Fibroblast of the aortic adventitia (primary cell): ENCODE data around the gene FGGY. TPM values are rescaled to one million over a fixed set of nuclear protein-coding genes. Genes with fewer than 3 reads are reported as not detected.

Experiments used
- DNase-seq: peaks from one replicate; pipeline ENCODE4 v3.0.0-alpha.2; 2010; ENCODE audit warnings: low read depth
- H3K4me3 ChIP-seq: 2 replicates; pipeline ENCODE4 v1.5.1; 2011; ENCODE audit warnings: low read depth, mild to moderate bottlenecking, control low read depth, low read length, moderate library complexity
- total RNA-seq: library from RNA; depleted of rRNA; stranded (reverse); fragments of >200 nt; gene quantifications from 2 replicates; pipeline ENCODE4 v1.2.3, GENCODE V29; 2012; ENCODE audit warnings: low replicate concordance
- TF ChIP-seq, protein P1 (sequence below): IDR thresholded peaks from 2 replicates; pipeline ENCODE4 v1.5.1; 2011; ENCODE audit warnings: mild to moderate bottlenecking, low read length, control low read depth, inconsistent platforms; ENCODE audit not compliant: insufficient read depth

FGGY gene
- total RNA-seq, 1 donor, result 17.5 TPM

DNA sequence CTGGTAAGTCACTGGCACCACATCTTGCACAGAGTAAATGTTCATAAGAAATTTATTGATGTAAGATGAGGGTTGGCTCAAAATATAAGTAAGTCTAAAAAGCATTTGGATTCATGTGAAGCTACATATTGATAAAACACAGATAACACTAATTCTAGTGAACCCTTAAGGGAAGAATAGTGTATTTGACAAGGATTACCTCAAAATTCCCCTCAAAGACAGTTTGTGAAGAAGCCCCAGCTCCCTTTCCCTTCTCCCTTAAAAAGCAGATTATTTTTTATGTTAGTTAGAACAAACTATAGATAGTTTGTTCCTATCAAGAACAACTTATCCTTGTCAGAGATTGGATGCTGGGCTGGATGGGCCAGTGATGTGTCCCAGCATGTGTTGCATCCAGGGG, 10.7 kb downstream of the FGGY start:
- no peak overlapping the region for H3K4me3 ChIP-seq
- TF ChIP-seq, protein P1, sequence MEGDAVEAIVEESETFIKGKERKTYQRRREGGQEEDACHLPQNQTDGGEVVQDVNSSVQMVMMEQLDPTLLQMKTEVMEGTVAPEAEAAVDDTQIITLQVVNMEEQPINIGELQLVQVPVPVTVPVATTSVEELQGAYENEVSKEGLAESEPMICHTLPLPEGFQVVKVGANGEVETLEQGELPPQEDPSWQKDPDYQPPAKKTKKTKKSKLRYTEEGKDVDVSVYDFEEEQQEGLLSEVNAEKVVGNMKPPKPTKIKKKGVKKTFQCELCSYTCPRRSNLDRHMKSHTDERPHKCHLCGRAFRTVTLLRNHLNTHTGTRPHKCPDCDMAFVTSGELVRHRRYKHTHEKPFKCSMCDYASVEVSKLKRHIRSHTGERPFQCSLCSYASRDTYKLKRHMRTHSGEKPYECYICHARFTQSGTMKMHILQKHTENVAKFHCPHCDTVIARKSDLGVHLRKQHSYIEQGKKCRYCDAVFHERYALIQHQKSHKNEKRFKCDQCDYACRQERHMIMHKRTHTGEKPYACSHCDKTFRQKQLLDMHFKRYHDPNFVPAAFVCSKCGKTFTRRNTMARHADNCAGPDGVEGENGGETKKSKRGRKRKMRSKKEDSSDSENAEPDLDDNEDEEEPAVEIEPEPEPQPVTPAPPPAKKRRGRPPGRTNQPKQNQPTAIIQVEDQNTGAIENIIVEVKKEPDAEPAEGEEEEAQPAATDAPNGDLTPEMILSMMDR, result no peak
- DNase-seq, result no peak

DNA sequence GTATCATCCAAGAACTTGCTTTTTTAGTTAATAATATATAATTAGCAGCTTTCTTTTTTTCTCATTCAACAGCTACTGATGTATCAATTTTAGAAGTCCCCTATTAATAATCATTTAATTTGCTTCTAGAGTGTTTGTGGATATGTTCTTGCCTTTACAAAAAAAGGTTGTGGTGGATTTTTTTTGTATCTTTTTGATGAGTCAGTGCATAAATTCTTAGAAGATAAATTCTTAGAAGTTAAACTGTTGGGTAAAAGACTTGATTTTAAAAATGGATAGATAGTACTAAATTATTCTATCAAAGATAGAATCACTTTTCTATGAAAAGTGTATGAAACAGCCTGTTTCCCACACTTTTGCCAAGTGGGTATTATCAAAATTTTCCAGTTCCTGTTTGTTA, 11.9 kb downstream of the FGGY start:
- no peak overlapping the region for H3K4me3 ChIP-seq
- TF ChIP-seq, protein P1, result no peak
- no peak for DNase-seq

GRCh38 chr1:59309392-59309791, 12.5 kb downstream of the FGGY start:
- no peak for DNase-seq
- TF ChIP-seq, protein P1, result no peak
- H3K4me3 ChIP-seq, result no peak overlapping the region

- TF ChIP-seq, protein P1, result no peak
- H3K4me3 ChIP-seq, result no peak overlapping the region
- no peak for DNase-seq
Measured at GRCh38 chr1:59309795-59310548, 13.1 kb downstream of the FGGY start.

DNA sequence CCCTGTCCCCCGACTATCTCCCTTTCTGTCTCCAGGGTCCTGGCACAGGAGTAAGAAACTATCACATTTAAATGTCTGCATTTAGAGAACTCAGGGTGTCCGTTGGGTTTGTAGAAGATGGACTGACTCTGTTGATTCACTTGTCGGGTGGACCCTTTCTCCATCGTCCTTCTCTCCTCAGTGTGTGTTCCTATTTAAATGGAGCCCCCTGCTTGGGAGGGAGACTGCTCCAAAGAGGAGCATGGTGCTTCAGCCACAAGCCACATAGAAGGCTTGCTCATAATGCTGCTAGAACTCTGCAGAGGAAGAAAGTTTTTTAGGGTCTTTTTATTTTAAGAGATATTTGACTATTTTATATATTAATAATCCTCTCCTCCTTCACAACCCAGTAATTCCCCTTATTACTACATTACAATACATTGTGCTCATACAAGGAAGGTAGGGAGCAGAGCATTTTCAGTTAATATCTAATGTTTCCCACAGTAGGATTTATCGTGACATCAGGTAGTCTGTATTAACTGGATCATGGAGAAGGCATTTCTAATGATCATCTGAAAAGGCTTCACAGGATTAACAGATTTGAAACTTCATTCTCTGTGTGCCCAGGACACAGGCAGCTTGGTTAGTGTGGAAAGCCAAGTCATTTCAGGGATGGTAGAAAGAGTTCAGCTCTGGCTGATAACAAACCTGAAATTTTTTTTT, 13.8 kb downstream of the FGGY start:
- TF ChIP-seq, protein P1, result no peak
- DNase-seq, result no peak
- H3K4me3 ChIP-seq, result no peak overlapping the region

- TF ChIP-seq, protein P1, result no peak
- H3K4me3 ChIP-seq, result no peak overlapping the region
Measured at GRCh38 chr1:59314776-59315528, 18.1 kb downstream of the FGGY start.

More at GRCh38 chr1:59314776-59315528, 18.1 kb downstream of the FGGY start:
- no peak for DNase-seq
